ENCODE results near the gene C10orf67.

- TF ChIP-seq POLR2A (IDR thresholded peaks at IDR 0.05) (no peak), POLR2AphosphoS5 (IDR thresholded peaks at IDR 0.05) (no peak)
These were observed 158.4 kb downstream of the C10orf67 start for GRCh38 chr10:23186178-23186577.

Data from sigmoid colon (tissue), 4 donors.